ENCODE measurements around the gene MIPOL1.

DNA sequence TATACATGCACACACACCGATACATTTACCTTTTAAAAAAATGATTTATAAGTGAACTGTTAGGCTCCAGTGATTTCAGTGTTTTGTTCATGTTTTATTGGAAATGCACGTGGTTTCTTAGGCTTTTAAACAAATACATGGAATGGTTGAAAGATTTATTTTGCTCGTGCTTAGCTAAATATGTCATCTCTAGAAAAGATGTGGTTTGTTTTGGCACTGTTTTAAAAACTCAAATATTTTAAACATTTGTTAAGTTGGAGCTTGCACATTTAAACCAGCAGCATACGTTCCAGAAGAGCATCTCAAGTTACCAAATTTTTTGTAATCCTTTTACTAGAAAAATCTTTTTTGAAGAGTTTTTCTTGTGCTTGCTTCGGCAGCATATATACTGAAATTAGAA, 352.8 kb downstream of the MIPOL1 start:
- TF ChIP-seq, protein P1, sequence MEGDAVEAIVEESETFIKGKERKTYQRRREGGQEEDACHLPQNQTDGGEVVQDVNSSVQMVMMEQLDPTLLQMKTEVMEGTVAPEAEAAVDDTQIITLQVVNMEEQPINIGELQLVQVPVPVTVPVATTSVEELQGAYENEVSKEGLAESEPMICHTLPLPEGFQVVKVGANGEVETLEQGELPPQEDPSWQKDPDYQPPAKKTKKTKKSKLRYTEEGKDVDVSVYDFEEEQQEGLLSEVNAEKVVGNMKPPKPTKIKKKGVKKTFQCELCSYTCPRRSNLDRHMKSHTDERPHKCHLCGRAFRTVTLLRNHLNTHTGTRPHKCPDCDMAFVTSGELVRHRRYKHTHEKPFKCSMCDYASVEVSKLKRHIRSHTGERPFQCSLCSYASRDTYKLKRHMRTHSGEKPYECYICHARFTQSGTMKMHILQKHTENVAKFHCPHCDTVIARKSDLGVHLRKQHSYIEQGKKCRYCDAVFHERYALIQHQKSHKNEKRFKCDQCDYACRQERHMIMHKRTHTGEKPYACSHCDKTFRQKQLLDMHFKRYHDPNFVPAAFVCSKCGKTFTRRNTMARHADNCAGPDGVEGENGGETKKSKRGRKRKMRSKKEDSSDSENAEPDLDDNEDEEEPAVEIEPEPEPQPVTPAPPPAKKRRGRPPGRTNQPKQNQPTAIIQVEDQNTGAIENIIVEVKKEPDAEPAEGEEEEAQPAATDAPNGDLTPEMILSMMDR (IDR thresholded peaks at IDR 0.05), result no peak
- no peak for TF ChIP-seq POLR2A (IDR thresholded peaks at IDR 0.05)
- no peak for TF ChIP-seq POLR2AphosphoS5 (IDR thresholded peaks at IDR 0.05)
- no peak for TF ChIP-seq EP300 (IDR thresholded peaks at IDR 0.05; ENCODE audit: low read depth)
